ENCODE results near the gene PDP2. TPM values are rescaled to one million over a fixed set of nuclear protein-coding genes. Genes with fewer than 3 reads are reported as not detected.
"Not testable (repeated sequence)": the region's sequence is repeated elsewhere in the genome, so short reads cannot be mapped to it uniquely, and the experiment has no call there.

Gene PDP2
- total RNA-seq, 6 donors from 2014 or later, result 12.3 to 24.6 (median 17.4) TPM

DNA sequence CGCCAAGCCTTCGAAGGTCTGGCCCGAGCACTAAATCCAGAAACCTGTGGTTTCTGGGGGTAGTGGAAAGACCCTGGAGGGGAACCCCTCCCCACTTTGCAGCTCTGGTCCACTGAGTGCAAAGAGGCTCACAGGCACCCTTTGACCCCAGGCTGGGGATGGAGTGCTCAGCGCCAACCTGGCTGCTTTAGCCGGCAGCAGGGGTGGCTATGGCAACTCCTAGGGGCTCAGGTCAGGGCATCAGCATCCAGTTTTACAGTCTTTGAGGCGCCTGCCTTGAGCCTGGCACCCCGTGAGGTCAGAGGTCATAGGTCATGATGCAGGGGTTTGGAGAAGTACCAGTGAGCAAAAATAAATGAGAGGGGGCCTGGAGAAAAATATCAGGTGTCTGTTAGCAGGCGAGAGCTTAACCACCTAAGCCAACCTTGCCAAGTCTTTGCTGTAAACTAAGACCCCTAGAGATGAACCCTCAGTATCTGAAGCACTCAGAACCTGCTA, 18.2 kb upstream of the PDP2 start:
- no peak overlapping the region for H3K4me3 ChIP-seq
- TF ChIP-seq, protein P1, sequence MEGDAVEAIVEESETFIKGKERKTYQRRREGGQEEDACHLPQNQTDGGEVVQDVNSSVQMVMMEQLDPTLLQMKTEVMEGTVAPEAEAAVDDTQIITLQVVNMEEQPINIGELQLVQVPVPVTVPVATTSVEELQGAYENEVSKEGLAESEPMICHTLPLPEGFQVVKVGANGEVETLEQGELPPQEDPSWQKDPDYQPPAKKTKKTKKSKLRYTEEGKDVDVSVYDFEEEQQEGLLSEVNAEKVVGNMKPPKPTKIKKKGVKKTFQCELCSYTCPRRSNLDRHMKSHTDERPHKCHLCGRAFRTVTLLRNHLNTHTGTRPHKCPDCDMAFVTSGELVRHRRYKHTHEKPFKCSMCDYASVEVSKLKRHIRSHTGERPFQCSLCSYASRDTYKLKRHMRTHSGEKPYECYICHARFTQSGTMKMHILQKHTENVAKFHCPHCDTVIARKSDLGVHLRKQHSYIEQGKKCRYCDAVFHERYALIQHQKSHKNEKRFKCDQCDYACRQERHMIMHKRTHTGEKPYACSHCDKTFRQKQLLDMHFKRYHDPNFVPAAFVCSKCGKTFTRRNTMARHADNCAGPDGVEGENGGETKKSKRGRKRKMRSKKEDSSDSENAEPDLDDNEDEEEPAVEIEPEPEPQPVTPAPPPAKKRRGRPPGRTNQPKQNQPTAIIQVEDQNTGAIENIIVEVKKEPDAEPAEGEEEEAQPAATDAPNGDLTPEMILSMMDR (IDR thresholded peaks at IDR 0.05), result no peak
- TF ChIP-seq POLR2AphosphoS5 (IDR thresholded peaks at IDR 0.05), result no peak
- TF ChIP-seq POLR2A (IDR thresholded peaks at IDR 0.05), result no peak
- TF ChIP-seq EP300 (IDR thresholded peaks at IDR 0.05), result no peak
- peaks cover 0 to 10% (median 0%) of the 10 kb centered on the region in 4 donors for H3K4me1 ChIP-seq
- ATAC-seq (ENCODE audit: low FRiP score in 2 of 2), result no peak
- H3K27me3 ChIP-seq, result no peaks in the 10 kb centered on the region
- H3K27ac ChIP-seq, result no peak overlapping the region
- WGBS, 2 donors, result 91 to 96% methylated on average over 6 to 8 of the region's 8 CpGs
- no peaks in the 10 kb centered on the region for H3K36me3 ChIP-seq
- no peak for DNase-seq
- H3K9me3 ChIP-seq, result no peaks in the 10 kb centered on the region

DNA sequence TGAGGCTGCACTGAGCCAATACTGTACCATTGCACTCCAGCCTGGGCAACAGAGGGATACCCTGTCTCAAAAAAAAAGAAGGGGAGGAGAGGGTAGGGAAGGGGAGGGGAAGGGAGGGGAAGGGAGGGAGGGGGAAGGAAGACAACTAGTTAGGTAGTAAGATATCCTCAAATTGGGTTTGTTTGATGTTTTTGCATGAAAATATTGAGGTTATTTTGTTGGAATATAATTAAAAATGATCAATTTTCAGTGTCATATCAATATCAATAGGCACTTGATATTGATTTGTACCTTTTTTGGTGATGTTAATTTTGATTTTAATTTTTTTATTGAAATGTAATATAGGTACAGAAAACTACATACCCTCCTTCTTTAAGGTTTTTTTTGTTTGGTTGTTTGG, 16.6 kb upstream of the PDP2 start:
- no peak overlapping the region for H3K4me3 ChIP-seq
- H3K36me3 ChIP-seq, result no peaks in the 10 kb centered on the region
- H3K27me3 ChIP-seq, result no peaks in the 10 kb centered on the region
- ATAC-seq (ENCODE audit: low FRiP score in 2 of 2) (no peak), DNase-seq (no peak)
- H3K27ac ChIP-seq, result no peak overlapping the region
- no peak for TF ChIP-seq POLR2AphosphoS5 (IDR thresholded peaks at IDR 0.05)
- no peak for TF ChIP-seq EP300 (IDR thresholded peaks at IDR 0.05)
- TF ChIP-seq, protein P1 (IDR thresholded peaks at IDR 0.05), result no peak
- TF ChIP-seq POLR2A (IDR thresholded peaks at IDR 0.05), result no peak
- peaks cover 0 to 10% (median 0%) of the 10 kb centered on the region in 4 donors for H3K4me1 ChIP-seq
- no peaks in the 10 kb centered on the region for H3K9me3 ChIP-seq

DNA sequence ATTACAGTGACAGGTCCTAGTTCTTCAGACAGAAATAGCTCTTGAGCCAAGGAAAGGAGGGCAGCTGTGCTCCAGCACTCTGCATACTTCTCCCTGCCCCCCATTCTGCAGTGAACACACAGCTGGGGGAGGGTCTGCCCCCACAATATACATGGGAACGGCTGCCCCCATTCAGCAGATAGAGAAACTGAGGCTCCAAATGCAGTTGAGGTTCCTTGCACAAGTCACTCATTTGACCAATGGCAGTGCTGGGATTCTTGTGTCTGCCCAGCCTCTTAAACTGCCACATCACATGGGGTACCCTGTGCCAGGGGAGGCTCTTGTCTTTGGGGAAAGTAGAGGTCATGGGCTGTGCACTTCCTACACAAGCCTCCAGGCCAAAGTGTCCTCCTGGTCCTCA, 10.9 kb upstream of the PDP2 start:
- Histone ChIP-seq H3K27me3 (no peaks in the 10 kb centered on the region), H3K27ac (no peak overlapping the region), H3K9me3 (no peaks in the 10 kb centered on the region), H3K36me3 (no peaks in the 10 kb centered on the region), H3K4me1 (peaks cover 10 to 16% (median 13%) of the 10 kb centered on the region in 4 donors), H3K4me3 (no peak overlapping the region)
- TF ChIP-seq, protein P1 (IDR thresholded peaks at IDR 0.05), result no peak
- TF ChIP-seq POLR2AphosphoS5 (IDR thresholded peaks at IDR 0.05), result no peak
- TF ChIP-seq EP300 (IDR thresholded peaks at IDR 0.05), result no peak
- no peak for TF ChIP-seq POLR2A (IDR thresholded peaks at IDR 0.05)
- DNase-seq, result no peak
- no peak for ATAC-seq (ENCODE audit: low FRiP score in 2 of 2)
- 86 to 100% methylated on average over 1 of the region's 1 CpG for WGBS, 2 donors

DNA sequence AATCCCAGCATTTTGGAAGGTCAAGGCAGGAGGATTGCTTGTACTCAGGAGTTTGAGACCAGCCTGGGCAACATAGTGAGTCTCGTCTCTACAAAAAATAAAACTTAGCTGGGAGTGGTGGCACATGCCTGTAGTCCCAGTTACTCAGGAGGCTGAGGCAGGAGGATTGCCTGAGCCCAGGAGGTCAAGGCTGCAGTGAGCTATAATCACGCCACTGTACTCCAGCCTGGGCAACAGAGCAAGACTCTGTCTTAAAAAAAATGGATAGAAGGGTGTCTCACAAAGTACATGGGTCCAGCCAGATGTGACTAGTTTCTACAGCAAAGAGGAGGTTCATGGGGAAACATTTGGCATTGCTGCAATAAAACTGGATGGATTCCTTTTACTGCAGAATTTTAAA, 9.0 kb upstream of the PDP2 start:
- peaks cover 10 to 17% (median 13%) of the 10 kb centered on the region in 4 donors for H3K4me1 ChIP-seq
- not testable (repeated sequence) for ATAC-seq (ENCODE audit: low FRiP score in 2 of 2); H3K36me3 ChIP-seq; H3K27me3 ChIP-seq; H3K9me3 ChIP-seq; H3K4me3 ChIP-seq; H3K27ac ChIP-seq; DNase-seq
- 91 to 100% methylated on average over 2 of the region's 2 CpGs for WGBS, 2 donors

DNA sequence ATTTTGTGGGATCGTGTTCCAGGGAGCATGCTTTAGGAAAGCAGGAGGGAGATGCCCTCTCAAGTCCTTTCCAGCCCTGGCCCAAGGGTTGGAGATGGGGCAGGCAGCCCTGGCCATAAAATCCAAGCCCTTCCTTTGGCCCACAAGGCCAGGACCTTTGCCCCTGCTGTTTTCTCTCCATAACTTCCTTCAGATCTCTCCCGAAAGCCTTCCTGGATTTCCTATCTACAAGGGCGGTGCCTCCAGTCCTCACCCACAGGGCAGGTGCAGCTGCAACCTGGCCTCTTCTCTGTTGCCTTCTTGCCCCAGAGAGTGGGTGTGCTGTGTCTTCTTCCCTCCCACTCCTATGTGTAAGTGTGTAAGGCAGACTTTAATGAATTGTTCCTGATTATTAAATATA, 8.5 kb upstream of the PDP2 start:
- WGBS, 2 donors, result 90 to 94% methylated on average over 3 of the region's 3 CpGs
- H3K4me3 ChIP-seq, result no peak overlapping the region
- H3K4me1 ChIP-seq, result peaks cover 10 to 17% (median 13%) of the 10 kb centered on the region in 4 donors
- no peaks in the 10 kb centered on the region for H3K36me3 ChIP-seq
- H3K27ac ChIP-seq, result no peak overlapping the region
- TF ChIP-seq POLR2AphosphoS5 (IDR thresholded peaks at IDR 0.05) (no peak), POLR2A (IDR thresholded peaks at IDR 0.05) (no peak), EP300 (IDR thresholded peaks at IDR 0.05) (no peak)
- TF ChIP-seq, protein P1 (IDR thresholded peaks at IDR 0.05), result no peak
- DNase-seq, result no peak
- no peak for ATAC-seq (ENCODE audit: low FRiP score in 2 of 2)
- H3K9me3 ChIP-seq, result no peaks in the 10 kb centered on the region
- H3K27me3 ChIP-seq, result no peaks in the 10 kb centered on the region
